ENCODE results near the gene GALK1. TPM values are rescaled to one million over a fixed set of nuclear protein-coding genes. Genes with fewer than 3 reads are reported as not detected.

GALK1 gene
- total and polyA plus RNA-seq, 9 of the 15 experiments (the other 6 are each of a cell fraction or from before 2014, with no cell fraction given): 0.45 to 51.6 (median 17.4) TPM

- TF ChIP-seq GABPB1 (CRISPR knock-in tag; IDR thresholded peaks at IDR 0.05) (peak; percentile 83), ZNF143 (CRISPR knock-in tag; IDR thresholded peaks at IDR 0.05) (no peak), UBTF (IDR thresholded peaks at IDR 0.05; ENCODE audit: borderline replicate concordance in 1 of 2, low read depth in 2 of 2, low read length in 2 of 2) (no peak), ZNF282 (CRISPR knock-in tag; IDR thresholded peaks at IDR 0.05) (no peak), CBX8 (IDR thresholded peaks at IDR 0.05; ENCODE audit: borderline replicate concordance, extremely low read depth, low read depth, low read length, poor library complexity, severe bottlenecking) (no peak), CTBP1 (IDR thresholded peaks at IDR 0.05; ENCODE audit: borderline replicate concordance) (0 out of 2 replicates have a peak, but pooled peaks have one; percentile 51), ARID3A (IDR thresholded peaks at IDR 0.05; ENCODE audit: borderline replicate concordance, low read depth, low read length) (no peak), PCBP1 (IDR thresholded peaks at IDR 0.05; ENCODE audit: low read depth, low read length, poor library complexity, severe bottlenecking) (no peak), ZBTB17 (CRISPR knock-in tag; IDR thresholded peaks at IDR 0.05) (peak; percentile 84), TFAP4 (CRISPR knock-in tag; IDR thresholded peaks at IDR 0.05; ENCODE audit: borderline replicate concordance) (peak; percentile 92), ZKSCAN1 (IDR thresholded peaks at IDR 0.05; ENCODE audit: low read depth, low read length) (peak; percentile 57; the same call in 1 of the 2 replicates), ZNF165 (CRISPR knock-in tag; IDR thresholded peaks at IDR 0.05; ENCODE audit: borderline replicate concordance) (no peak), ZFP1 (CRISPR knock-in tag; IDR thresholded peaks at IDR 0.05) (0 out of 2 replicates have a peak, but pooled peaks have one; percentile 21), SRSF9 (IDR thresholded peaks at IDR 0.05; ENCODE audit: borderline replicate concordance, low read depth, low read length) (no peak), CSDE1 (IDR thresholded peaks at IDR 0.05) (peak in 1 of 2 experiments; percentile 49; a peak in 1 of 4 replicates), SMARCB1 (IDR thresholded peaks at IDR 0.05; ENCODE audit: insufficient read length, low read depth) (no peak)
- TF ChIP-seq, protein P1, sequence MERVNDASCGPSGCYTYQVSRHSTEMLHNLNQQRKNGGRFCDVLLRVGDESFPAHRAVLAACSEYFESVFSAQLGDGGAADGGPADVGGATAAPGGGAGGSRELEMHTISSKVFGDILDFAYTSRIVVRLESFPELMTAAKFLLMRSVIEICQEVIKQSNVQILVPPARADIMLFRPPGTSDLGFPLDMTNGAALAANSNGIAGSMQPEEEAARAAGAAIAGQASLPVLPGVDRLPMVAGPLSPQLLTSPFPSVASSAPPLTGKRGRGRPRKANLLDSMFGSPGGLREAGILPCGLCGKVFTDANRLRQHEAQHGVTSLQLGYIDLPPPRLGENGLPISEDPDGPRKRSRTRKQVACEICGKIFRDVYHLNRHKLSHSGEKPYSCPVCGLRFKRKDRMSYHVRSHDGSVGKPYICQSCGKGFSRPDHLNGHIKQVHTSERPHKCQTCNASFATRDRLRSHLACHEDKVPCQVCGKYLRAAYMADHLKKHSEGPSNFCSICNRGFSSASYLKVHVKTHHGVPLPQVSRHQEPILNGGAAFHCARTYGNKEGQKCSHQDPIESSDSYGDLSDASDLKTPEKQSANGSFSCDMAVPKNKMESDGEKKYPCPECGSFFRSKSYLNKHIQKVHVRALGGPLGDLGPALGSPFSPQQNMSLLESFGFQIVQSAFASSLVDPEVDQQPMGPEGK (CRISPR knock-in tag; IDR thresholded peaks at IDR 0.05; ENCODE audit: borderline replicate concordance): peak; percentile 77; the same call in 1 of the 2 replicates
These were observed 20.3 kb upstream of the GALK1 start (continued) for GRCh38 chr17:75785016-75785890.

Data from K562 (cell line).